GM19463 (cell line): ENCODE data around the gene EXD3.
"Not testable (repeated sequence)": the region's sequence is repeated elsewhere in the genome, so short reads cannot be mapped to it uniquely, and the experiment has no call there.

ENCODE experiments used
- ATAC-seq: cut with Tn5 transposase; IDR thresholded peaks from one replicate; pipeline ENCODE4 v1.9.1; 2021; ENCODE audit warnings: mild to moderate bottlenecking, moderate library complexity; ENCODE audit not compliant: unreplicated experiment

EXD3 gene

GRCh38 chr9:137422604-137423513 lies at the start of gene EXD3, which contains the start of gene NOXA1:
Gene EXD3 (minus strand): TSS chr9:137423162. CDS start chr9:137395357, 27,805 bp downstream.
Gene NOXA1 (plus strand): TSS chr9:137423393. CDS start chr9:137423530, 137 bp downstream.
- ATAC-seq = peak; percentile 79

- no peak for ATAC-seq
Observed at GRCh38 chr9:137470785-137471184, 47.8 kb upstream of the EXD3 start.

- no peak for ATAC-seq
Observed at GRCh38 chr9:137467896-137468295, 44.9 kb upstream of the EXD3 start.

- no peak for ATAC-seq
Observed at GRCh38 chr9:137467161-137467581, 44.2 kb upstream of the EXD3 start.

- not testable (repeated sequence) for ATAC-seq
Observed at GRCh38 chr9:137466389-137467085, 43.6 kb upstream of the EXD3 start.

- ATAC-seq = no peak
Observed at GRCh38 chr9:137465720-137466388, 42.9 kb upstream of the EXD3 start.

GRCh38 chr9:137465000-137465719 lies 42.2 kb upstream of the EXD3 start:
- no peak for ATAC-seq

GRCh38 chr9:137464291-137464999 lies 41.5 kb upstream of the EXD3 start:
- no peak for ATAC-seq

- ATAC-seq = no peak
Observed at GRCh38 chr9:137463931-137464290, 40.9 kb upstream of the EXD3 start.

- ATAC-seq = no peak
Observed at GRCh38 chr9:137462986-137463930, 40.3 kb upstream of the EXD3 start.

GRCh38 chr9:137462396-137462985 lies 39.5 kb upstream of the EXD3 start:
- ATAC-seq = no peak

GRCh38 chr9:137461663-137462395 lies 38.9 kb upstream of the EXD3 start:
- ATAC-seq = no peak

GRCh38 chr9:137461316-137461662 lies 38.3 kb upstream of the EXD3 start:
- no peak for ATAC-seq

GRCh38 chr9:137460363-137461315 lies 37.7 kb upstream of the EXD3 start:
- ATAC-seq = no peak

GRCh38 chr9:137459601-137460362 lies 36.8 kb upstream of the EXD3 start:
- ATAC-seq = no peak

- peak; percentile 81 for ATAC-seq
Observed at GRCh38 chr9:137459152-137459600, 36.2 kb upstream of the EXD3 start, which contains the start of gene NSMF. Gene NSMF (minus strand): TSS chr9:137459334. CDS start chr9:137459102, 232 bp downstream.
